Fibroblast of skin of right biceps (primary cell): ENCODE data around the gene TMEM134.

Experiments used
- DNase-seq: peaks from one replicate; pipeline ENCODE4 v3.0.0-alpha.2; 2013

TMEM134 gene

GRCh38 chr11:67419325-67420049, 49.6 kb downstream of the TMEM134 start:
- DNase-seq: no peak

GRCh38 chr11:67418476-67419281, 50.4 kb downstream of the TMEM134 start:
- no peak for DNase-seq

- DNase-seq: no peak
Observed at GRCh38 chr11:67417425-67417824, 51.6 kb downstream of the TMEM134 start.

- DNase-seq: no peak
Observed at GRCh38 chr11:67416416-67417335, 52.4 kb downstream of the TMEM134 start.

- DNase-seq: no peak
Observed at GRCh38 chr11:67415501-67416304, 53.3 kb downstream of the TMEM134 start, which contains the start of gene CARNS1. Gene CARNS1, plus strand, starts transcription at chr11:67415678. Its CDS starts 522 bp downstream, at chr11:67416200.

- no peak for DNase-seq
Observed at GRCh38 chr11:67413266-67413849, 55.7 kb downstream of the TMEM134 start.

GRCh38 chr11:67412495-67413179, 56.4 kb downstream of the TMEM134 start:
- no peak for DNase-seq

- no peak for DNase-seq
Observed at GRCh38 chr11:67411785-67412152, 57.3 kb downstream of the TMEM134 start.
